Esophagus muscularis mucosa (tissue), 4 donors: ENCODE data around the gene AGPAT4.

Source experiments
- CTCF ChIP-seq, 3 experiments: fragments of 200-600 bp in 2 of 3; fragments of 450-650 bp in 1 of 3; sonication (generic) in 2 of 3; IDR thresholded peaks; one replicate each; pipeline ENCODE4 v1.5.1; 2017 to 2019; ENCODE audit warnings: antibody characterized with exemption in 3 of 3, mild to moderate bottlenecking in 2 of 3, moderate library complexity in 1 of 3
- EP300 ChIP-seq: sonication (generic); formaldehyde crosslinking; IDR thresholded peaks from one replicate; pipeline ENCODE4 v1.6.1; 2017; ENCODE audit warnings: antibody characterized with exemption
- POLR2A ChIP-seq: fragments of 450-650 bp; IDR thresholded peaks from one replicate; pipeline ENCODE4 v1.6.1; 2017; ENCODE audit warnings: antibody characterized with exemption, moderate library complexity, mild to moderate bottlenecking, low read depth

DNA sequence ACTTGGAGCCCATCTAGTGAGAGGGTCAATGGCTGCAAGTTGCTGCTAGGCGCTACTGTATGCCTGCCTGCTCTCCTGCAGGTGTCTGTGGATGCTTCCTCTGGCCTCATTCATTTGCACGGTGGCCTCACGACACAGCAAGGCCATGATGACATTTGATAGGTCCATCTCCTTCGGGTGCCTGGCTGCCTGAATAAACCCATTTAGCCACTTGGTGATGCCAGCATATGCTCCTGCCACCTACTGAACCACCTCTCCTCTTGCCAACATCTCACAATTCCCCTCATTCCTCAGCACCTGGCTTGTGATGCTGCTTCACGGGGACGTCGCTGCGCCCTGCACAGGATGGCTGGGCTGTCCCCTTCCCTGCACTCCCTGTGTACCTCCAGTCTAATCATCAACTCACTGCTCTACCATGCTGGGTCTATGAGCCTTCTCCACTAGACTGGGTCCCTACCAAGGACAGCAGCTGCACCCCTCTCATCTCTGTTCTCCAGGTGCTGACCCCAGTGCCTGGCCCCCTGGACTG, 51.1 kb downstream of the AGPAT4 start:
- TF ChIP-seq CTCF (IDR thresholded peaks at IDR 0.05), result no peak
- TF ChIP-seq POLR2A, result no peak
- TF ChIP-seq EP300, result no peak
